GM23338 (cell line): ENCODE data around the gene PAEP.

Experiments
- CREB1 ChIP-seq: fragments of 250-450 bp; sonication (Bioruptor Pico); IDR thresholded peaks from 2 replicates; pipeline ENCODE4 v1.5.0; 2020; ENCODE audit warnings: low read depth, mild to moderate bottlenecking, moderate library complexity
- CTCF ChIP-seq, 2 experiments: fragments of 200-600 bp in 1 of 2; sonication (generic) in 1 of 2; conservative IDR thresholded peaks; 2 replicates each; pipeline versions ENCODE4 v1.5.1 to v1.6.1; 2016 to 2017; ENCODE audit warnings: antibody characterized with exemption in 2 of 2, low read depth in 2 of 2, mild to moderate bottlenecking in 2 of 2, moderate library complexity in 1 of 2
- EZH2 ChIP-seq: fragments of 200-600 bp; sonication (generic); IDR thresholded peaks from one replicate; pipeline ENCODE4 v1.8.0; 2017; ENCODE audit warnings: antibody characterized with exemption, mild to moderate bottlenecking, low read depth; ENCODE audit not compliant: unreplicated experiment
- EZH2phosphoT487 ChIP-seq: fragments of 200-600 bp; sonication (generic); IDR thresholded peaks from one replicate; pipeline ENCODE4 v1.8.1; 2018; ENCODE audit warnings: antibody characterized with exemption; ENCODE audit not compliant: unreplicated experiment
- JUNB ChIP-seq: IDR thresholded peaks from one replicate; pipeline ENCODE4 v1.6.1; 2016; ENCODE audit warnings: antibody characterized with exemption; ENCODE audit not compliant: unreplicated experiment
- NANOG ChIP-seq: IDR thresholded peaks from 2 replicates; pipeline ENCODE4 v1.6.1; 2016; ENCODE audit warnings: antibody characterized with exemption, borderline replicate concordance
- POLR2AphosphoS5 ChIP-seq: IDR thresholded peaks from 2 replicates; pipeline ENCODE4 v1.6.1; 2016; ENCODE audit warnings: antibody characterized with exemption, low read depth
- REST ChIP-seq: IDR thresholded peaks from one replicate; pipeline ENCODE4 v1.6.1; 2018; ENCODE audit warnings: antibody characterized with exemption; ENCODE audit not compliant: unreplicated experiment
- STAT1 ChIP-seq: IDR thresholded peaks from one replicate; pipeline ENCODE4 v1.6.1; 2016; ENCODE audit warnings: antibody characterized with exemption; ENCODE audit not compliant: unreplicated experiment
- ZNF331 ChIP-seq: fragments of 250-450 bp; sonication (Bioruptor Pico); IDR thresholded peaks from 2 replicates; pipeline ENCODE4 v1.5.0; 2020; ENCODE audit warnings: low read depth, mild to moderate bottlenecking, moderate library complexity
- TF ChIP-seq, protein P1 (sequence below): fragments of 250-450 bp; sonication (Bioruptor Pico); IDR thresholded peaks from 2 replicates; pipeline ENCODE4 v1.5.0; 2020; ENCODE audit warnings: mild to moderate bottlenecking, moderate library complexity
- TF ChIP-seq, protein P2 (sequence below): IDR thresholded peaks from 2 replicates; pipeline ENCODE4 v1.6.1; 2016; ENCODE audit warnings: antibody characterized with exemption

DNA sequence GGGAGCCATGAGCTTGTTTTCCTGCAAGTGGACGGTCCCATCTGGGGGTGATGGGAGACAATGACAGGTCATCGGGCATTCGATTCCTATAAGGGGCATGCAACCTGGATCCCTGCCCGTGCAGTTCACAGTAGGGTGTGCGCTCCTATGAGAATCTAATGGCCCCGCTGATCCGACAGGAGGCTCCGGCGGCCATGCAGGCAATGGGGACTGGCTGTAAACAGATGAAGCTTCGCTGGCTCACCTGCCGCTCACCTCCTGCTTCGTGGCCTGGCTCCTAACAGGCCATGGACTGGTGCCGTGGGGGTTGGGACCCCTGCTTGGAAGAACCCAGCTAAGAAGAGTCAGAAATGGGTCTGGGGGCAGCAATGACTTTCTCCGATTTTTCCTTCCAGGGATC is 21.0 kb downstream of the PAEP start:
- no peak for TF ChIP-seq CTCF (conservative IDR thresholded peaks at IDR 0.05; ENCODE audit: low read depth in 2 of 2)
- no peak for TF ChIP-seq POLR2AphosphoS5
- TF ChIP-seq REST, result no peak
- no peak for TF ChIP-seq EZH2
- TF ChIP-seq NANOG, result no peak
- no peak for TF ChIP-seq EZH2phosphoT487
- TF ChIP-seq, protein P1, sequence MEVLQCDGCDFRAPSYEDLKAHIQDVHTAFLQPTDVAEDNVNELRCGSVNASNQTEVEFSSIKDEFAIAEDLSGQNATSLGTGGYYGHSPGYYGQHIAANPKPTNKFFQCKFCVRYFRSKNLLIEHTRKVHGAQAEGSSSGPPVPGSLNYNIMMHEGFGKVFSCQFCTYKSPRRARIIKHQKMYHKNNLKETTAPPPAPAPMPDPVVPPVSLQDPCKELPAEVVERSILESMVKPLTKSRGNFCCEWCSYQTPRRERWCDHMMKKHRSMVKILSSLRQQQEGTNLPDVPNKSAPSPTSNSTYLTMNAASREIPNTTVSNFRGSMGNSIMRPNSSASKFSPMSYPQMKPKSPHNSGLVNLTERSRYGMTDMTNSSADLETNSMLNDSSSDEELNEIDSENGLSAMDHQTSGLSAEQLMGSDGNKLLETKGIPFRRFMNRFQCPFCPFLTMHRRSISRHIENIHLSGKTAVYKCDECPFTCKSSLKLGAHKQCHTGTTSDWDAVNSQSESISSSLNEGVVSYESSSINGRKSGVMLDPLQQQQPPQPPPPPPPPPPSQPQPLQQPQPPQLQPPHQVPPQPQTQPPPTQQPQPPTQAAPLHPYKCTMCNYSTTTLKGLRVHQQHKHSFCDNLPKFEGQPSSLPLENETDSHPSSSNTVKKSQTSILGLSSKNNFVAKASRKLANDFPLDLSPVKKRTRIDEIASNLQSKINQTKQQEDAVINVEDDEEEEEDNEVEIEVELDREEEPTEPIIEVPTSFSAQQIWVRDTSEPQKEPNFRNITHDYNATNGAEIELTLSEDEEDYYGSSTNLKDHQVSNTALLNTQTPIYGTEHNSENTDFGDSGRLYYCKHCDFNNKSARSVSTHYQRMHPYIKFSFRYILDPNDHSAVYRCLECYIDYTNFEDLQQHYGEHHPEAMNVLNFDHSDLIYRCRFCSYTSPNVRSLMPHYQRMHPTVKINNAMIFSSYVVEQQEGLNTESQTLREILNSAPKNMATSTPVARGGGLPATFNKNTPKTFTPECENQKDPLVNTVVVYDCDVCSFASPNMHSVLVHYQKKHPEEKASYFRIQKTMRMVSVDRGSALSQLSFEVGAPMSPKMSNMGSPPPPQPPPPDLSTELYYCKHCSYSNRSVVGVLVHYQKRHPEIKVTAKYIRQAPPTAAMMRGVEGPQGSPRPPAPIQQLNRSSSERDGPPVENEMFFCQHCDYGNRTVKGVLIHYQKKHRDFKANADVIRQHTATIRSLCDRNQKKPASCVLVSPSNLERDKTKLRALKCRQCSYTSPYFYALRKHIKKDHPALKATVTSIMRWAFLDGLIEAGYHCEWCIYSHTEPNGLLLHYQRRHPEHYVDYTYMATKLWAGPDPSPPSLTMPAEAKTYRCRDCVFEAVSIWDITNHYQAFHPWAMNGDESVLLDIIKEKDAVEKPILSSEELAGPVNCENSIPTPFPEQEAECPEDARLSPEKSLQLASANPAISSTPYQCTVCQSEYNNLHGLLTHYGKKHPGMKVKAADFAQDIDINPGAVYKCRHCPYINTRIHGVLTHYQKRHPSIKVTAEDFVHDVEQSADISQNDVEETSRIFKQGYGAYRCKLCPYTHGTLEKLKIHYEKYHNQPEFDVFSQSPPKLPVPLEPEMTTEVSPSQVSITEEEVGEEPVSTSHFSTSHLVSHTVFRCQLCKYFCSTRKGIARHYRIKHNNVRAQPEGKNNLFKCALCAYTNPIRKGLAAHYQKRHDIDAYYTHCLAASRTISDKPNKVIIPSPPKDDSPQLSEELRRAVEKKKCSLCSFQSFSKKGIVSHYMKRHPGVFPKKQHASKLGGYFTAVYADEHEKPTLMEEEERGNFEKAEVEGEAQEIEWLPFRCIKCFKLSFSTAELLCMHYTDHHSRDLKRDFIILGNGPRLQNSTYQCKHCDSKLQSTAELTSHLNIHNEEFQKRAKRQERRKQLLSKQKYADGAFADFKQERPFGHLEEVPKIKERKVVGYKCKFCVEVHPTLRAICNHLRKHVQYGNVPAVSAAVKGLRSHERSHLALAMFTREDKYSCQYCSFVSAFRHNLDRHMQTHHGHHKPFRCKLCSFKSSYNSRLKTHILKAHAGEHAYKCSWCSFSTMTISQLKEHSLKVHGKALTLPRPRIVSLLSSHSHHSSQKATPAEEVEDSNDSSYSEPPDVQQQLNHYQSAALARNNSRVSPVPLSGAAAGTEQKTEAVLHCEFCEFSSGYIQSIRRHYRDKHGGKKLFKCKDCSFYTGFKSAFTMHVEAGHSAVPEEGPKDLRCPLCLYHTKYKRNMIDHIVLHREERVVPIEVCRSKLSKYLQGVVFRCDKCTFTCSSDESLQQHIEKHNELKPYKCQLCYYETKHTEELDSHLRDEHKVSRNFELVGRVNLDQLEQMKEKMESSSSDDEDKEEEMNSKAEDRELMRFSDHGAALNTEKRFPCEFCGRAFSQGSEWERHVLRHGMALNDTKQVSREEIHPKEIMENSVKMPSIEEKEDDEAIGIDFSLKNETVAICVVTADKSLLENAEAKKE (CRISPR knock-in tag), result no peak
- TF ChIP-seq ZNF331 (CRISPR knock-in tag), result no peak
- no peak for TF ChIP-seq CREB1 (CRISPR knock-in tag)
- no peak for TF ChIP-seq STAT1
- TF ChIP-seq JUNB, result no peak
- TF ChIP-seq, protein P2, sequence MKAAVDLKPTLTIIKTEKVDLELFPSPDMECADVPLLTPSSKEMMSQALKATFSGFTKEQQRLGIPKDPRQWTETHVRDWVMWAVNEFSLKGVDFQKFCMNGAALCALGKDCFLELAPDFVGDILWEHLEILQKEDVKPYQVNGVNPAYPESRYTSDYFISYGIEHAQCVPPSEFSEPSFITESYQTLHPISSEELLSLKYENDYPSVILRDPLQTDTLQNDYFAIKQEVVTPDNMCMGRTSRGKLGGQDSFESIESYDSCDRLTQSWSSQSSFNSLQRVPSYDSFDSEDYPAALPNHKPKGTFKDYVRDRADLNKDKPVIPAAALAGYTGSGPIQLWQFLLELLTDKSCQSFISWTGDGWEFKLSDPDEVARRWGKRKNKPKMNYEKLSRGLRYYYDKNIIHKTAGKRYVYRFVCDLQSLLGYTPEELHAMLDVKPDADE, result no peak
